ENCODE data around the gene SWI5. TPM values are rescaled to one million over a fixed set of nuclear protein-coding genes. Genes with fewer than 3 reads are reported as not detected.

Gene SWI5
- total and polyA plus RNA-seq, 9 of the 15 experiments (the other 6 are each of a cell fraction or from before 2014, with no cell fraction given): 62.8 to 133 (median 95.9) TPM

- TF ChIP-seq BACH1 (tag; IDR thresholded peaks at IDR 0.05) (no peak), MBD1 (CRISPR knock-in tag; IDR thresholded peaks at IDR 0.05) (no peak), ZKSCAN8 (CRISPR knock-in tag; IDR thresholded peaks at IDR 0.05) (no peak), ZBTB8A (IDR thresholded peaks at IDR 0.05; ENCODE audit: partially characterized antibody) (no peak), PATZ1 (CRISPR knock-in tag; IDR thresholded peaks at IDR 0.05; ENCODE audit: borderline replicate concordance) (no peak), SMARCB1 (IDR thresholded peaks at IDR 0.05; ENCODE audit: insufficient read length, low read depth) (peak; percentile 7), AFF4 (CRISPR knock-in tag; IDR thresholded peaks at IDR 0.05) (no peak), GABPB1 (CRISPR knock-in tag; IDR thresholded peaks at IDR 0.05) (no peak), ELF4 (CRISPR knock-in tag; IDR thresholded peaks at IDR 0.05) (peak; percentile 53), NR4A1 (CRISPR knock-in tag; IDR thresholded peaks at IDR 0.05) (no peak), NR4A1 (tag; IDR thresholded peaks at IDR 0.05) (no peak), ATF3 (IDR thresholded peaks at IDR 0.05) (no peak), ATF3 (CRISPR knock-in tag; conservative IDR thresholded peaks at IDR 0.05) (0 out of 2 replicates have a peak, but pooled peaks have one; percentile 0), SREBF2 (CRISPR knock-in tag; IDR thresholded peaks at IDR 0.05) (no peak), THRB (CRISPR knock-in tag; conservative IDR thresholded peaks at IDR 0.05) (peak; percentile 65; the same call in 1 of the 2 replicates), ZBTB17 (CRISPR knock-in tag; IDR thresholded peaks at IDR 0.05) (no peak)
Observed at GRCh38 chr9:128280084-128280622, 4.1 kb downstream of the SWI5 start (continued).
